ENCODE data around the gene LRRC8B. TPM values are rescaled to one million over a fixed set of nuclear protein-coding genes. Genes with fewer than 3 reads are reported as not detected.

Gene LRRC8B
- total RNA-seq, 3 donors from 2014 or later (not counting 1 experiment from before 2014, with no cell fraction given), result 1.7 to 2.9 (median 2.9) TPM

DNA sequence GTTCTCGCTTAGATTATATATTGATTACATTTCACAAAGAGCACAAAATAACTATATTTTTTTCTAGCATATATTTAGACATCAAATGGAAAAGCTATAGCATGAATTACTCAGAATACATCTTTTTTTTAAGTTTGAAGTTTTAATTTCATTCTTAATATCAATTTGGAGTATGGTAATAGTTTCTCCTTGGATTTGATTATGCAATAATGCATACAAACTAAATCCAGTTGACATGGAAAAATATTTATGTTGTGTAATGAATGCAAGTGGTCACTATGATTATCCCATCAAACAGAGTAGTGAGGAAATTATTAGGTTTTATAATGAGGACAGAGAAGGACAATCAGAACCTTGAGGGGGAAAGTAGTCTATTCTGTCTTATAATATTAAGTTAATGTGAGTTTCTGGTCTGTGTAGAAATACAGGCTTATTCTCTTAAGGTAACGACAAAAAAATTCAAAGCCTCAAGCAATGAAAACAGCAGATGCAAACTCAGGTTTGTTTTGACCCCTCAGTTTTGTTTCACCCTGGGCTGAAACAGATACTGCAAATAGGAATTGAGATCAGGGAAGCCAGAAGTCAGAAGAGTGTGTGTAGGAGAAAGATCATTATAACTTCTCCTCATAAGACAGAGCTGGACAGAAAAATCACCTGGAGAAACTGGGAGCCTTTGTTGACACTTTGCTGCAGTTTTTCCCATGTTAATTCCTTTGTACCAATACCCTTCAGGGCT lies 23.7 kb downstream of the LRRC8B start:
- ATAC-seq (no peak), DNase-seq (no peak)
- no peaks in the 10 kb centered on the region for H3K36me3 Mint-ChIP-seq
- no peaks in the 10 kb centered on the region for H3K27me3 Mint-ChIP-seq (ENCODE audit: low read depth in 2 of 2)
- TF ChIP-seq, protein P1, sequence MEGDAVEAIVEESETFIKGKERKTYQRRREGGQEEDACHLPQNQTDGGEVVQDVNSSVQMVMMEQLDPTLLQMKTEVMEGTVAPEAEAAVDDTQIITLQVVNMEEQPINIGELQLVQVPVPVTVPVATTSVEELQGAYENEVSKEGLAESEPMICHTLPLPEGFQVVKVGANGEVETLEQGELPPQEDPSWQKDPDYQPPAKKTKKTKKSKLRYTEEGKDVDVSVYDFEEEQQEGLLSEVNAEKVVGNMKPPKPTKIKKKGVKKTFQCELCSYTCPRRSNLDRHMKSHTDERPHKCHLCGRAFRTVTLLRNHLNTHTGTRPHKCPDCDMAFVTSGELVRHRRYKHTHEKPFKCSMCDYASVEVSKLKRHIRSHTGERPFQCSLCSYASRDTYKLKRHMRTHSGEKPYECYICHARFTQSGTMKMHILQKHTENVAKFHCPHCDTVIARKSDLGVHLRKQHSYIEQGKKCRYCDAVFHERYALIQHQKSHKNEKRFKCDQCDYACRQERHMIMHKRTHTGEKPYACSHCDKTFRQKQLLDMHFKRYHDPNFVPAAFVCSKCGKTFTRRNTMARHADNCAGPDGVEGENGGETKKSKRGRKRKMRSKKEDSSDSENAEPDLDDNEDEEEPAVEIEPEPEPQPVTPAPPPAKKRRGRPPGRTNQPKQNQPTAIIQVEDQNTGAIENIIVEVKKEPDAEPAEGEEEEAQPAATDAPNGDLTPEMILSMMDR (IDR thresholded peaks at IDR 0.05), result no peak
- H3K9me3 Mint-ChIP-seq, result no peaks in the 10 kb centered on the region
- Histone ChIP-seq H3K36me3 (ENCODE audit: control insufficient read depth, insufficient read depth, low read length) (no peaks in the 10 kb centered on the region), H3K27ac (ENCODE audit: low read length) (no peak overlapping the region), H3K27me3 (ENCODE audit: control insufficient read depth, insufficient read depth, low read length) (no peaks in the 10 kb centered on the region), H3K4me1 (ENCODE audit: control insufficient read depth, insufficient read depth, low read length) (no peaks in the 10 kb centered on the region), H3K9me3 (ENCODE audit: control insufficient read depth, insufficient read depth, low read length) (no peaks in the 10 kb centered on the region), H3K4me3 (ENCODE audit: low read length) (no peak overlapping the region)
- H3K27ac Mint-ChIP-seq, result no peak overlapping the region
- 79% methylated on average over 1 of the region's 2 CpGs for WGBS (ENCODE audit: insufficient coverage)
- peaks cover 4 to 8% of the 10 kb centered on the region in 2 donors for H3K4me1 Mint-ChIP-seq
- no peak overlapping the region for H3K4me3 Mint-ChIP-seq
- intact Hi-C loops (cut with micrococcal nuclease), result no loop called here

DNA sequence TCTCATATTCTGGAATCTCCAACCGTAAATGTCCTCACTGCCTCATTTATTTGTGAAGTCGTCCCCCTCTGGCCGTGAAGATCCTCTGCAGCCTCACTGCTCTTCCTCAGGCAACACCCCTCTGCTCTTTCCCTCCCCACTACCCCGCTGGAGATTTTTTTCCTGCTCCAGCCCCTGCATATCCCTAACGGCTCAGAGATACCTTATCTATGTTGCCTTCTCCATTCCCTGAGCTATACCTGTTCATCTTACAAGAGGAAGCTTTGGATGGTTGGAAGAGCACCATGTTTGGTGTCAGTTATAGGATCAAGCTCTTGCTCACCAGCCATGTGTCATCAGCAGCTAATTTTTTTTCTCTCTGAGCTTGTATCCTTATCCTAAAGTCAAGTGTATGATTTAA lies 26.4 kb downstream of the LRRC8B start:
- H3K4me3 ChIP-seq (ENCODE audit: low read length), result no peak overlapping the region
- DNase-seq, result no peak
- no peaks in the 10 kb centered on the region for H3K9me3 Mint-ChIP-seq
- TF ChIP-seq, protein P1 (IDR thresholded peaks at IDR 0.05), result no peak
- intact Hi-C loops (cut with micrococcal nuclease), result no loop called here
- no peak overlapping the region for H3K27ac ChIP-seq (ENCODE audit: low read length)
- H3K4me3 Mint-ChIP-seq, result no peak overlapping the region
- H3K27me3 Mint-ChIP-seq (ENCODE audit: low read depth in 2 of 2), result no peaks in the 10 kb centered on the region
- no peaks in the 10 kb centered on the region for H3K36me3 ChIP-seq (ENCODE audit: control insufficient read depth, insufficient read depth, low read length)
- ATAC-seq, result no peak
- H3K27ac Mint-ChIP-seq, result no peak overlapping the region
- no peaks in the 10 kb centered on the region for H3K9me3 ChIP-seq (ENCODE audit: control insufficient read depth, insufficient read depth, low read length)
- peaks cover 0 to 8% of the 10 kb centered on the region in 2 donors for H3K4me1 Mint-ChIP-seq
- H3K27me3 ChIP-seq (ENCODE audit: control insufficient read depth, insufficient read depth, low read length), result no peaks in the 10 kb centered on the region
- WGBS (ENCODE audit: insufficient coverage), result 96% methylated on average over 5 of the region's 5 CpGs
- no peaks in the 10 kb centered on the region for H3K36me3 Mint-ChIP-seq
- H3K4me1 ChIP-seq (ENCODE audit: control insufficient read depth, insufficient read depth, low read length), result no peaks in the 10 kb centered on the region

DNA sequence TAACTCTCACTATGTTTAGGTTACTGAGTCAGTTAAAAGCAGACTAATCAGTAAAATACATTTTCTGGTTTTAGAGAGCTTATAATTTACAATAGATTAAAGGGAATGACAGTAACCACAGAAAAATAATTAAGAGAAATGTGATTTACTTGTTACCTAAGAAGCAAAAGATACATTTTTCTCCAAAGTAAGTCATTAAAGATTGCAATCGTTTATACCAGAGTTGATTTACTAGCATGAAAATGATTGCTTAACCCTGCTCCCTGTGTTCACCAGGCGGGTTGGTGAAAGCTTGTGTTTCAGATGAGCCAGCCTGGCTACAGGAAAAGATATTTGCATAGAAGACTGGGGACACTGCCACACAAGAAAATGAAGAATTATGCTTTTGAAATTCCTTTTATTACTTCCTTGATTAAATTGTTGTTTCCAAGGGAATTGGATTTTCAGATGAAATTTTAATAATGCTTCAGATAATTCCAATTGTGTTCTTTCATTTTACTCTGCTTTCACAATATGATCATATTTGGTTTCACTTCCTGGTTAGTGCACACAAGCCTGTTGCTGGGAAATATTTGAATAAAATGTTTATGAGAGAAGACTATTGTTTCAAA lies 27.9 kb downstream of the LRRC8B start:
- no peaks in the 10 kb centered on the region for H3K9me3 Mint-ChIP-seq
- Histone ChIP-seq H3K36me3 (ENCODE audit: control insufficient read depth, insufficient read depth, low read length) (no peaks in the 10 kb centered on the region), H3K27me3 (ENCODE audit: control insufficient read depth, insufficient read depth, low read length) (no peaks in the 10 kb centered on the region), H3K27ac (ENCODE audit: low read length) (no peak overlapping the region), H3K4me1 (ENCODE audit: control insufficient read depth, insufficient read depth, low read length) (no peaks in the 10 kb centered on the region), H3K4me3 (ENCODE audit: low read length) (peak overlapping the region; percentile 4), H3K9me3 (ENCODE audit: control insufficient read depth, insufficient read depth, low read length) (no peaks in the 10 kb centered on the region)
- H3K36me3 Mint-ChIP-seq, result no peaks in the 10 kb centered on the region
- H3K27ac Mint-ChIP-seq, result peak overlapping the region; percentile 57 to 59
- peaks cover 0 to 8% of the 10 kb centered on the region in 2 donors for H3K4me1 Mint-ChIP-seq
- DNase-seq (peak in 1 of 2 donors; percentile 30), ATAC-seq (peak in 2 of 3 donors; percentile 44 to 62)
- H3K27me3 Mint-ChIP-seq (ENCODE audit: low read depth in 2 of 2), result no peaks in the 10 kb centered on the region
- TF ChIP-seq, protein P1 (IDR thresholded peaks at IDR 0.05), result no peak
- peak overlapping the region; percentile 51 for H3K4me3 Mint-ChIP-seq
- intact Hi-C loops (cut with micrococcal nuclease), result no loop called here
- 19% methylated on average over 2 of the region's 2 CpGs for WGBS (ENCODE audit: insufficient coverage)

Measured in natural killer cell (primary cell).